GM19467 (cell line): Measurements from ENCODE around the gene TMEM222.

Source experiments
- ATAC-seq: cut with Tn5 transposase; IDR thresholded peaks from one replicate; pipeline ENCODE4 v1.9.1; 2021; ENCODE audit warnings: mild to moderate bottlenecking, moderate library complexity; ENCODE audit not compliant: unreplicated experiment

The TMEM222 gene

GRCh38 chr1:27341525-27342252, 19.7 kb downstream of the TMEM222 start, which contains the start of gene SYTL1:
Gene SYTL1, plus strand, starts transcription at chr1:27342022. Its CDS starts 3,313 bp downstream, at chr1:27345335.
- no peak for ATAC-seq

DNA sequence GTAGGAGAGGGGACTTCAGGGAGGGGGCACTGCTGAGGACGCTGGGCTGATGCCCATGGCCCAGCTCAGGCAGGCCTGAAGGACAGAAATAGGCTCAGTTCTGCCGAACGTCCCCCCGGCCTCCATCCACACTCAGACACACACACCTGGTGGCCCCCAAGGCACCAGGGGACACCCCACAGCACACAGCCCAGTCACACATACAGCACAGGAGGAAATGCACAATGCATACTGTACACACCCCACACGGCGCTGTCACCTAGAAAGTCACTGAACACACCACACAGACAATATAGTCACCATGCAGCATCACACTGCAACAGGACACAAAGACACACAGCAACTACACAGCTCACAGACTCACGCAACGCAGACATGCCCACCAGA, 20.4 kb downstream of the TMEM222 start:
- ATAC-seq, result no peak

DNA sequence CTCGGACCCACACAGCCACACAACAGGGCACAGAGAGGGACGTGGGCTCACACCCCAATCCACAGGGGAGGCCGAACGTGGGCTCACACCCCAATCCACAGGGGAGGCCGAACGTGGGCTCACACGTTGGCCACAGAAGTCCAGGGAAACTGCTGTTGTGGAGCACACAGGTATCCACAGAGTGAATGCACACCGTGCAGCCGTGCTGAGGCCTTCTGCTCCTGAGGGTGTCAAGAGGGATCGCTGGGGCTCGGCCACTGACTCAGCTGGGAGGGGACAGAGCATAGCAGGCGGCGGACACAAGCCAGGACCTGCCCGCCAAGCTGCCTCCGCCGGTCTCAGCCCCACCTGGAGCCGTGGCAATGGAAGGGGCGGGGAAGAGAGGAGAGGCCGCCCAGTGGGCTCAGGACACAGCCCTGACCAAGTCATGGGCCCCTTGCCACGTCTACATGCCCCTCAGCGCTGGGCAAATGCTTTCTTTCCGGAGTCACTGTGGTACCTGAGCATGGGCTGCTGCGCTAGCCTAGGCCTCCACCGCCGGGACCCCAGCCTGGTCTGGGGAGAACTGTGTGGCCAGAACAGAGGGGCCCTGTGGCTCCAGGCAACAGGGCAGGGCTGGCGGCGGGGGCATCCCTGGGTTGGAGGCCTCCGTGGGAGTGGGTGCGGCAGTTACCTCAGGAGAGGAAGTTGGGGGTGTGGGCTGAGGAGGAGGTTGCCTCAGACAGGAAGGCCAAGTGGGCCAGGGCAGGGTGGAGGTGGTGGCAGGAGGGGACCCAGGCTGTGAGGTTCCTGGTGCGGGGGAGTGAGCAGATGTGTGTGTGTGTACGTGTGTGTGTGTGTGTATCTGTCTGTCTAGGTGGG, 21.0 kb downstream of the TMEM222 start:
- peak; percentile 53 for ATAC-seq

DNA sequence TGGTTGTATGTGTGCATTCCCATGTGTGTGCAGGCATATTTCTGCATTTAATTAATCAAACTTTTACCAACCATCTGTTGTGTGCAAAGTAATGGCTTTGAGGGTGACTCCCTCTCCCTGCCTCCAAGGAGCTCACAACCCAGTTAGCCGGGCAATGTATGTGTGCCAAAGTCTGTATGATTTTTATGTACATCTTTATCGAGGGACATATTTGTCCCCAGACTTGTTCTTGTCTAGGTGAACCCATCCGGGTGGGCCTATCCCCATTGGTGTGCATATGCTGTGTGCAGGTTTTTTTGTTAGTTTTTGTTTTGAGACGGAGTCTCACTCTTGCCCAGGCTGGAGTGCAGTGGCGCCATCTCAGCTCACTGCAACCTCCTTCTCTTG, 21.7 kb downstream of the TMEM222 start:
- no peak for ATAC-seq

- ATAC-seq, result no peak
These were observed 23.3 kb downstream of the TMEM222 start for GRCh38 chr1:27345272-27345671.

DNA sequence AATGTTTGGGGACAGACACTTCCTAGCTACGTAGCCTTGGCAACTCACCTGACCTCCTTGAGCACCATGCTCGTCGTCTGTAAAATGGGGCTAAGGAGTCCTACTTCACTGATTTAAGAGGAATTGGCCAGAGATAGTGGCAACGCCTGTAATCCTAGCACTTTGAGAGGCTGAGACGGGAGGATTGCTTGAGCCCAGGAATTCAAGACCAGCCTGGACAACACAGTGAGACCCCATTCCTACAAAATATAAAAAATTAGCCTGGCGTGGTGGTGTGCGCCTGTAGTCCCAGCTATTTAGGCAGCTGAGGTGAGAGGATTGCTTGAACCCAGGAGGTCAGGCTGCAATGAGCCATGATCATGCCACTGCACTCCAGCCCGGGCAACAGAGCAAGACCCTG, 24.4 kb downstream of the TMEM222 start:
- ATAC-seq, result no peak

DNA sequence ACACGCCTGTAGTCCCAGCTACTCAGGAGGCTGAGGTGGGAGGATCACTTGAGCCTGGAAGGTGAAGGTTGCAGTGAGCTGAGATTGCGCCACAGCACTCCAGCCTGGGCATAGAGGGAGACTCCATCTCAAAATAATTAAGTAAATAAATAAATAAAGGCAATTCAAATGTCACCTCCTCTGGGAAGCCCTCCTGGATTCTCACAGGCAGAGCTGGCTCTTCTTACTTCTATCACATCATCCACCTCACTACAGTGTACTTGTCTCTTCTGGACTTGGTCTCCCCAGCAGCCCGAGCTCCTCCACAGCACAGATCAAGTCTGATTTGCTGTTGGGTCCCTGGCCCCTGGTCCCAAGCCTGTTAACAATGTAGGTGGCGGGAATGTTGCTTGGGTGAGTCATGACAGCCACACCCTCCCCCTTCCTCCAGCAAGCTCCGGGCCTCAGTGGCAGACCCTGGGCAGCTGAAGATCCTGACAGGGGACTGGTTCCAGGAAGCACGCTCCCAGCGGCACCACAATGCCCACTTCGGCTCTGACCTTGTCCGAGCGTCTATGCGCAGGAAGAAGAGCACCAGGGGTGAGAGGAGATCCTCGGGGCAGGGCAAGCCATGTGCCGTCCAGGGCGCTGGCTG, 25.1 kb downstream of the TMEM222 start:
- no peak for ATAC-seq

DNA sequence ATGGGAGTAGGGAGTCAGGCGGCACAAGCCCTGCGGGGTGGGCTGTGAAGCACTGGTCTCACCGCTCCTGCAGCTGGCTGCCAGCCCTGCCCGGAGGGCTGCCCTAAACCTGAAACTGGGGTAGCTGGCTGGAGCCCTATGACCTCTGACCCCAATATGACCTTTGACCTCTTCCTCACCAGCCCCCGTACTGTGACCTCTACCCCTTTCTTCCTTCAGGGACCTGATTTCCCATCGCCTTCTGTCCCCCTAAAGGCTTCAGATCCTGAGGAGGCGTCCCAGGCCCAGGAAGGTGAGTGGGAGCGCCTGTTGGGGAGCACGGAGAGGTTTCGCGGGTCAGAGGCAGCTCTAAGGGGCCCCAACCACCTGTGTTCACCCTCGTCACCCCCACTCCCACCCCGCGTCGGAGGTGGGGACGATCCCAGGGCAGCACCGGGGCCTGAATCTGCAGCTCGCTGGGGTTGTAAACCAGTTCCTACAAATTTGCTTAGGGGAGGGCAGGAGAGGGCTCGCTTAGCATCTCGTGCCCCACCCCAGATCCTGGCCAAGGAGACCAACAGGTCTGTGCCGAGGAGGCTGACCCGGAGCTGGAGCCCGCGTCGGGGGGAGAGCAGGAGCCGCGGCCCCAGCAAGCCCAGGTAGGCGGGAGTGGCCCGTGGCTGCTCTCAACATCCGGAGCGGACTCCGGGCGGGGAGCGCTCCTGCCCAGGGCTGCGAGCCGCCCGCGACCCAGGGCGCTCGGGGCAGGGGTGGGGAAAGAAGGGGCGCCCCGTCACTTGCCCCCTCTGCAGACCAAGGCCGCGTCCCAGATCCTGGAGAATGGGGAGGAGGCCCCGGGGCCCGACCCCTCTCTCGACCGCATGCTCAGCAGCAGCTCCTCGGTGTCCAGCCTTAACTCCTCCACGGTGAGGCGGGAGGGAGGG, 27.2 kb downstream of the TMEM222 start:
- ATAC-seq, result no peak

GRCh38 chr1:27349784-27350662, 28.1 kb downstream of the TMEM222 start:
- no peak for ATAC-seq

GRCh38 chr1:27350663-27351540, 28.9 kb downstream of the TMEM222 start:
- no peak for ATAC-seq

- no peak for ATAC-seq
These were observed 29.7 kb downstream of the TMEM222 start for GRCh38 chr1:27351541-27352107.

- no peak for ATAC-seq
These were observed 31.2 kb downstream of the TMEM222 start for GRCh38 chr1:27353166-27353565.

DNA sequence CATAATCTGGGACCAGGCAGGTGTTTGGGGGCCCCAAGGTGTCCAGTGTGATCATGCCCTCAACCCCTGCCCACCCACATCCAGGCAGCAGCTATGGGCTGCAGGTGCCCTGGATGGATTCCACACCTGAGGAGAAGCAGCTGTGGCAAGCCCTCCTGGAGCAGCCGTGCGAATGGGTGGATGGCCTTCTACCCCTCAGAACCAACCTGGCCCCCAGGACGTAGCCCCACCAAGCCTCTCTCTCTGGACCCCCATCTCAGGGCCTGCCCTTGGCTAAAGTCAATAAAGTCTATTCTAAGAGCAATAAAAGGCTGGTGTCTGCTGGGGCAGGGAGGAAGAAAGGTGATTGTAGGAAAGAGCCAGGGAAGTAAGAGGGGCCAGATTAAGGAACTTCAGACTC, 31.7 kb downstream of the TMEM222 start:
- no peak for ATAC-seq

DNA sequence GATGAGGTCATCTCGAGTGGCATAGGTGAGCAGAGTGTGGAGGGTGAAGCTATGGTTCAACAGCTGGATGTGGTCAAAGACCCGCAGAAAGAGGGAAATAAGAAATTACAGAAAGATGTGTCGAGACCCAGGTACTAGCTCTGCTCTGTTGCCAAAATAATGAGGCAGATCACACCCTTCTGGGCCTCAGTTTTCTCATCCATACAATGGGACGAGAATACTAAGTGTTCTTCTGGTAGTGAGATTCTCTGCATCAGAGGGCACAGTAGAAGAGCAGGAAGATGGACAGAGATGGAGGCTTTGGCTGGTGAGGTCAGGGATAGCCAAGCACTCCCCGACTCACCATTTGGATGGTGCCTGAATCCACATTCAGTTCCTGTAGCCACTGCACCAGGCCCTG, 33.7 kb downstream of the TMEM222 start:
- ATAC-seq, result no peak

DNA sequence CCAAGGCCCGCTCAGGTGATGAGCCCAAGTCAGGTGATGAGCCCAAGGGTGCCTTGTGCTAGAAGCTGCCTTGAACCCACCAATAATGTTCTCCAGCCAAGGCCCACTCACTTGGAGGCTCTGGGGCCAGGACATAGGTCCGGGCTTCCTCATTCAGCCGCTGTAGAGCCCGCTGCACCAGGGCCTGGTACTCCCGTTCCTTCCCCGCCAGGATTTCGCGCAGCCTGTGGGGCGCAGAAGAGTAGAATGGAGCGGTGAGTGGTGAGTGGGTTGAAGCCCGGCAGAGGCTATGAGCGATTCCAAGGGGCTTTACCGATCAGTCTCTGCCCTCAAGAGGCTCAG, 34.3 kb downstream of the TMEM222 start:
- no peak for ATAC-seq

- no peak for ATAC-seq
These were observed 34.8 kb downstream of the TMEM222 start for GRCh38 chr1:27356619-27357280.

DNA sequence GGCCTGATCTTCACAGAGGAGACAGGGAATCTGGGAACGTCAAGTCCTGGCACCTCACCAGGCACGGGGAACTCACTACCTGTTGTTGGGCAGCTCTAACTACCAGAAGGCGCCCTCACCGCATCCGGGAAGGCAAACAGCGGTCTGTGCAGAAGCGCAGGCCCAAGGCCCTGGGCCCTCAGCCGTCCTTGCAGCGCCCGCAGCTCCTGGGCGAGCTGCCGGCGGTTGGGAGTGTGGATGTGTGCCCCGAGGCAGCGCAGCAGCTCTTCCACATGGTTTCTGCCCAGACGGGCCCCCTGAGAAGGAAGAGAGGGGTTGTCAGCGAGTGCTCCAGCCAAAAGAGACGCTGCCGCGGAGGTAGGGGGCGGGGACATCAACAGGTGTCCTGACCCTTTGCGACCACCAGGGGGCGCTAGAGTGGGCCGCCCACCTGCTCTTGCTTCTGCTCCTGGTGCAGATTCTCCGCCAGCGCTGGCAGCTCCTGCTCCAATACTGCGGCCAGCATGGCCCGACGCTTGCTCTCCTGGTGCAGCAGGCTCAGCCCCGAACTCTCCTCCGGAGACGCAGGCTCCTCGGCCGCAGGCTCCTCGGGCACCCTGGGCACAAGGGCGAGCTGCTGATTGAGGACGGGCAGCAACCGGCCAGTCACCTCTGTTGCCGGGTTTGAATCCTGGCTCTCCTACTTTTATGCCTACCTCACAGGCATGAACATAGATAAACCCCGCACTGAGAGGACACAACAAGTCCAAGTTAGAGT, 35.5 kb downstream of the TMEM222 start:
- no peak for ATAC-seq
